GM12892 (cell line): Measurements from ENCODE around the gene KRTAP5-6.

ENCODE experiments used
- DNase-seq: peaks from one replicate; pipeline ENCODE4 v3.0.0; 2011; ENCODE audit not compliant: insufficient read length
- FAIRE-seq: peaks from 2 replicates; lab custom pipeline; 2011; peaks lifted over from hg19 to GRCh38; lab: Jason Lieb, UNC
- POLR2A ChIP-seq: IDR thresholded peaks from 2 replicates; pipeline ENCODE4 v1.6.1; 2011; ENCODE audit warnings: low read depth, low read length, control low read depth
- POLR2AphosphoS5 ChIP-seq: IDR thresholded peaks from 2 replicates; pipeline ENCODE4 v1.6.1; 2011; ENCODE audit warnings: low read depth, low read length, control low read depth
- TAF1 ChIP-seq: IDR thresholded peaks from 2 replicates; pipeline ENCODE4 v1.6.1; 2011; ENCODE audit warnings: low read depth, mild to moderate bottlenecking, control low read depth, low read length, borderline replicate concordance

The KRTAP5-6 gene

GRCh38 chr11:1745701-1746320 is 48.8 kb downstream of the KRTAP5-6 start:
- FAIRE-seq (peak; percentile 84), DNase-seq (no peak)
- TF ChIP-seq TAF1 (no peak), POLR2AphosphoS5 (no peak; the same call in 1 of the 2 replicates), POLR2A (no peak)

DNA sequence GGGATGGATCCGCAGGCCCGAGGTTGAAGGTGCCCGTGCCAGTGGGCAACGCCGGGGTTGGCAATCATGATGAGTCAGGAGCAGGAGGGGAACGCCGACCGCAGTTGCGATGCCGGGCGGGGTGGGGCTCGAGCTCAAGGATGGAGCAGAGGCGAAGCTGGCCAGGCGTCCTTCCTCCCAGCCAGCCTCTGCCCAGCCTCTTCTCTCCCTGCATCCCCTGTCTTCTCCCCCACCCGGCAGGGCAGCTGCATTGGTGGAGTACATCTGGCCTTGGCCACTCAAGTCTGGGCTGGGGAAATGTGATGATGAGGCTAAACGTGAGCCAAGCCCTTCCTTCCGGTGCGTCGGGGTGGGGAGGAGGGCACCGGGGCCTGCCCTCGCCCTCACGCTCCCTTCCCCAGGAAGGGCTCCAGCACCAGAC is 49.5 kb downstream of the KRTAP5-6 start:
- DNase-seq (peak; percentile 25), FAIRE-seq (no peak)
- no peak for TF ChIP-seq POLR2AphosphoS5
- TF ChIP-seq TAF1, result no peak
- TF ChIP-seq POLR2A, result no peak

- TF ChIP-seq TAF1, result no peak
- TF ChIP-seq POLR2A, result no peak
- no peak for TF ChIP-seq POLR2AphosphoS5
- DNase-seq (no peak), FAIRE-seq (no peak)
Observed at GRCh38 chr11:1746956-1747752, 50.2 kb downstream of the KRTAP5-6 start.
